Neural crest cell (in vitro differentiated cells): ENCODE results near the gene PRAMEF12. TPM values are rescaled to one million over a fixed set of nuclear protein-coding genes. Genes with fewer than 3 reads are reported as not detected.

Source experiments
- DNase-seq: peaks from one replicate; pipeline ENCODE4 v3.0.0; 2021; ENCODE audit warnings: low read depth, mixed read lengths, low spot score
- H3K27ac Mint-ChIP-seq: one replicate; pipeline ENCODE4 v1.8.0; 2021; ENCODE audit warnings: mild to moderate bottlenecking, mixed read lengths; ENCODE audit not compliant: unreplicated experiment
- H3K27me3 Mint-ChIP-seq: 2 replicates; pipeline ENCODE4 v1.8.0; 2021; ENCODE audit warnings: low read depth, mild to moderate bottlenecking, mixed read lengths
- H3K36me3 Mint-ChIP-seq: 2 replicates; pipeline ENCODE4 v1.8.0; 2021; ENCODE audit warnings: low read depth, mild to moderate bottlenecking, mixed read lengths
- H3K4me1 Mint-ChIP-seq: 2 replicates; pipeline ENCODE4 v1.8.0; 2021; ENCODE audit warnings: mixed read lengths
- H3K4me3 Mint-ChIP-seq: one replicate; pipeline ENCODE4 v1.8.0; 2021; ENCODE audit warnings: mild to moderate bottlenecking, mixed read lengths
- H3K9me3 Mint-ChIP-seq: 2 replicates; pipeline ENCODE4 v1.8.0; 2021; ENCODE audit warnings: mixed read lengths
- CTCF ChIP-seq: fragments of 200-600 bp; sonication (generic); conservative IDR thresholded peaks from 2 replicates; pipeline ENCODE4 v1.5.0; 2021; ENCODE audit warnings: antibody characterized with exemption, mild to moderate bottlenecking
- total RNA-seq: library from RNA; stranded (reverse); gene quantifications from 2 replicates; pipeline ENCODE4 v1.2.1, GENCODE V29; 2021

Gene PRAMEF12
- total RNA-seq, 1 donor from 2014 or later, result not detected

- no peaks in the 10 kb centered on the region for H3K36me3 Mint-ChIP-seq
- no peak overlapping the region for H3K27ac Mint-ChIP-seq
- no peak overlapping the region for H3K4me3 Mint-ChIP-seq
- no peak for TF ChIP-seq CTCF
- H3K27me3 Mint-ChIP-seq, result peaks cover 38% of the 10 kb centered on the region
- no peak for DNase-seq
- no peaks in the 10 kb centered on the region for H3K4me1 Mint-ChIP-seq
- H3K9me3 Mint-ChIP-seq, result no peaks in the 10 kb centered on the region
These were observed 2.9 kb upstream of the PRAMEF12 start for GRCh38 chr1:12770620-12771019.

- Mint-ChIP-seq H3K4me1 (no peaks in the 10 kb centered on the region), H3K4me3 (no peak overlapping the region), H3K27me3 (peaks cover 32% of the 10 kb centered on the region), H3K9me3 (no peaks in the 10 kb centered on the region), H3K36me3 (no peaks in the 10 kb centered on the region), H3K27ac (no peak overlapping the region)
- no peak for TF ChIP-seq CTCF
- no peak for DNase-seq
These were observed 2.4 kb upstream of the PRAMEF12 start for GRCh38 chr1:12771186-12771585.

- peaks cover 28% of the 10 kb centered on the region for H3K27me3 Mint-ChIP-seq
- H3K4me3 Mint-ChIP-seq, result no peak overlapping the region
- no peak for TF ChIP-seq CTCF
- no peaks in the 10 kb centered on the region for H3K4me1 Mint-ChIP-seq
- H3K9me3 Mint-ChIP-seq, result no peaks in the 10 kb centered on the region
- no peaks in the 10 kb centered on the region for H3K36me3 Mint-ChIP-seq
- no peak overlapping the region for H3K27ac Mint-ChIP-seq
- DNase-seq, result no peak
These were observed 1.0 kb upstream of the PRAMEF12 start for GRCh38 chr1:12772520-12772919.

- H3K27ac Mint-ChIP-seq, result no peak overlapping the region
- no peak overlapping the region for H3K4me3 Mint-ChIP-seq
- TF ChIP-seq CTCF, result no peak
- H3K4me1 Mint-ChIP-seq, result no peaks in the 10 kb centered on the region
- H3K9me3 Mint-ChIP-seq, result no peaks in the 10 kb centered on the region
- DNase-seq, result no peak
- H3K27me3 Mint-ChIP-seq, result peaks cover 27% of the 10 kb centered on the region
- no peaks in the 10 kb centered on the region for H3K36me3 Mint-ChIP-seq
These were observed 1.3 kb downstream of the PRAMEF12 start for GRCh38 chr1:12774801-12775345.

- no peaks in the 10 kb centered on the region for H3K9me3 Mint-ChIP-seq
- no peak for TF ChIP-seq CTCF
- no peaks in the 10 kb centered on the region for H3K36me3 Mint-ChIP-seq
- H3K27me3 Mint-ChIP-seq, result peaks cover 21% of the 10 kb centered on the region
- no peaks in the 10 kb centered on the region for H3K4me1 Mint-ChIP-seq
- no peak overlapping the region for H3K4me3 Mint-ChIP-seq
- H3K27ac Mint-ChIP-seq, result no peak overlapping the region
- no peak for DNase-seq
These were observed 1.9 kb downstream of the PRAMEF12 start for GRCh38 chr1:12775443-12775842.
